NCI-H1105 treated with DMSO at 0.1 percent for 48 hours (cell line): ENCODE results near the gene PIK3C2B.
"Not testable (repeated sequence)": the region's sequence is repeated elsewhere in the genome, so short reads cannot be mapped to it uniquely, and the experiment has no call there.

ENCODE experiments used
- DNase-seq: peaks from one replicate; lab custom pipeline; 2025; lab: John Stamatoyannopoulos, UW

Gene PIK3C2B, protein sequence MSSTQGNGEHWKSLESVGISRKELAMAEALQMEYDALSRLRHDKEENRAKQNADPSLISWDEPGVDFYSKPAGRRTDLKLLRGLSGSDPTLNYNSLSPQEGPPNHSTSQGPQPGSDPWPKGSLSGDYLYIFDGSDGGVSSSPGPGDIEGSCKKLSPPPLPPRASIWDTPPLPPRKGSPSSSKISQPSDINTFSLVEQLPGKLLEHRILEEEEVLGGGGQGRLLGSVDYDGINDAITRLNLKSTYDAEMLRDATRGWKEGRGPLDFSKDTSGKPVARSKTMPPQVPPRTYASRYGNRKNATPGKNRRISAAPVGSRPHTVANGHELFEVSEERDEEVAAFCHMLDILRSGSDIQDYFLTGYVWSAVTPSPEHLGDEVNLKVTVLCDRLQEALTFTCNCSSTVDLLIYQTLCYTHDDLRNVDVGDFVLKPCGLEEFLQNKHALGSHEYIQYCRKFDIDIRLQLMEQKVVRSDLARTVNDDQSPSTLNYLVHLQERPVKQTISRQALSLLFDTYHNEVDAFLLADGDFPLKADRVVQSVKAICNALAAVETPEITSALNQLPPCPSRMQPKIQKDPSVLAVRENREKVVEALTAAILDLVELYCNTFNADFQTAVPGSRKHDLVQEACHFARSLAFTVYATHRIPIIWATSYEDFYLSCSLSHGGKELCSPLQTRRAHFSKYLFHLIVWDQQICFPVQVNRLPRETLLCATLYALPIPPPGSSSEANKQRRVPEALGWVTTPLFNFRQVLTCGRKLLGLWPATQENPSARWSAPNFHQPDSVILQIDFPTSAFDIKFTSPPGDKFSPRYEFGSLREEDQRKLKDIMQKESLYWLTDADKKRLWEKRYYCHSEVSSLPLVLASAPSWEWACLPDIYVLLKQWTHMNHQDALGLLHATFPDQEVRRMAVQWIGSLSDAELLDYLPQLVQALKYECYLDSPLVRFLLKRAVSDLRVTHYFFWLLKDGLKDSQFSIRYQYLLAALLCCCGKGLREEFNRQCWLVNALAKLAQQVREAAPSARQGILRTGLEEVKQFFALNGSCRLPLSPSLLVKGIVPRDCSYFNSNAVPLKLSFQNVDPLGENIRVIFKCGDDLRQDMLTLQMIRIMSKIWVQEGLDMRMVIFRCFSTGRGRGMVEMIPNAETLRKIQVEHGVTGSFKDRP (N-terminal part only)

DNA sequence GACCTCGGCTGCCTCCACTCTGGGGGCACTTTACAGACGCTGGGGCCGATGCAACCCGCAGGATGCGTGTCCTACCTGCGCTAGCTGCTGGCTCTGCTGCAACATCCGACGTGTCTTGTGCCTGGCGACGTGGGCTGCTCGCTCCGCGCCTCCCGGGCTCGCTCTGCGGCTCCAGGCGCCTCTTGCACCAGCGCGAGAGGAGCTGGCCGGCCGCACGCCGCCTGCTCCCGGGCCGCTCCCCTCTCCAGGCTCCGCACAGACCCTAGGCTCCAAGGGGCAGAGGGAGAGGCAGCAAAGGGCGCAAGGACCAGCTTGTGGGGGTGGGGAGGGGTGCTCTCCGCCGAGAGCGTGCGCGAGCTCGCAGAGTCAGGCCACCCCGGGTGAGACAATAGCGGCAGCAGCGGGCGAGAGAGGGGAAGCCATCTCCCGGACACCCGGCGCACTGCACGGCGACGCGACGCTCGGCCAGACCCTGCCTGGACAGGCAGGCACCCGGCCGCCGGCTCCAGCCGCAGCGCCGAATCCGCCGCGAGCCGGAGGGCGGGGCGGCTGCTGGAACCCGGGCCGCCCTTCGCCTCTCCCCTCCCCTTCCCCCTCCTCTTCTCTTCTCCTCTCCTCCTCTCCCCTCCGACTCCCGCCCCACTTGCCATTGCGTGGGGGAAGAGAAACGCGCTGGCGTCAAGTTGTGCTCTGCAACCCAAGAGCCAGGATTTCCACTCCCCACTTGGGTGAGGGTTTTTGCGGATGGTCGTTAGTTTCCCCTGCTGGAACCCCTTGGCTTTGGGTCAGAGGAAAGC lies at the start of gene PIK3C2B:
Gene PIK3C2B (minus strand): TSS at position 525 of the 797 bp plus-strand sequence. CDS start 25,003 bp downstream, outside the sequence.
- DNase-seq = peak; percentile 83

- DNase-seq = no peak
Measured at GRCh38 chr1:204544321-204544720, 49.7 kb upstream of the PIK3C2B start.

DNA sequence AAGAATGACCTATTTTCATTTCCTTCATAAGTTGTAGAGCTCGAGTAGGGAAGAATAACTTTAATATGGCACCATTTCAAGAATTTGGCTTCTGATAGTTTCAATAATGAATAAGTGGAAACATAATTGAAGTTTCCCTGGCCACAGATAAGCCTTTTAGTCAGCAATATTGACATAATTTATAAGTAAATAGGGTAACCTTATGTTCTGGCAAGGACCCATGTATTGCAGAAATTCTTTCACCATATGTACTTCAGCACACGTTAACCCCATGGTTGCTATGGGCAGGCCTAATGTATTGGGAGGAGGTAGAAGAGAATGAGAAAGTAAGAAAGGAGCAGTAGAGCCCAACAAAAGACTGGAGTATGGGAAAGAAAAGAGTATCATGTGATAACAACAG lies 47.0 kb upstream of the PIK3C2B start:
- no peak for DNase-seq

GRCh38 chr1:204532832-204533231 lies 38.2 kb upstream of the PIK3C2B start:
- DNase-seq = no peak

- no peak for DNase-seq
Measured at GRCh38 chr1:204530932-204531331, 36.3 kb upstream of the PIK3C2B start.

- no peak for DNase-seq
Measured at GRCh38 chr1:204529371-204529895, 34.8 kb upstream of the PIK3C2B start.

DNA sequence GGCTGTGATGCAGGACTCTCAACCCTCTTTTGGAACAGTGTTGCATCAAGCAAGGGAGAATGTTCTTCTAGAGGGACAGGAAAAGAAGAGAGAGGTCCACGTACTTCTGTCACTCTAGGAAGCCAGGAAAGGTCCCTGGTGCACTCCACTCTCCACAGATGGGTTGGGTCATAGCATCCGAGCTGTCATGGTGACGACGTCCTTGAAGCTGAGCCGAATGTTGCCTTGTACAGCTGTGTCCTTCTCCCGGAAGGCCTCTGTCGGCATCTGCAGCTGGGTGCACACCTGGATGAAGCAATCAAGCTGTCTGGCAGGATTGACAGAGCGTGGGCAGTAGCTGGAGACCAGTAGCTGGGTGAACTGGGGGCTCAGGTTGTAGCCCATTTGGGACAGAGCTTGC lies 34.1 kb upstream of the PIK3C2B start:
- no peak for DNase-seq

- no peak for DNase-seq
Measured at GRCh38 chr1:204528241-204528640, 33.6 kb upstream of the PIK3C2B start.

DNA sequence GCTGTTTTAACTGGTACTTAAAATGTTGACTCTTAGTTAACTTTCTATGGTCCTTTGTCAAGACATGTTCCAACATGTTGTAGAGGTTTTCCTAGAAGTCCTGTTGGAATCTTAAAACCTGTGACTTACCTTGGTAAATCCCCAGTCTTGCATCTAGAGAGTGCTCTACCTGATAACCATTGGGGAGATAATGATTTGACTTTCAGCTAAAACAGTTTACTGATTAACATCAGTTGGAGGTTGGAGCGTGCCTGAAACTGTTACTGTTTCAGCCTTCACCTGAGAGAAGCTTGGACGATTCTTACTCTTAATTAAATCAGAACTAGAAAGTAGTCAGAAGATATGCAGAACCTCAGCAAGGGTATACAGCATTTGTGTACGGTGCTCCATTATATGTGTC lies 30.4 kb upstream of the PIK3C2B start:
- DNase-seq = peak; percentile 26

DNA sequence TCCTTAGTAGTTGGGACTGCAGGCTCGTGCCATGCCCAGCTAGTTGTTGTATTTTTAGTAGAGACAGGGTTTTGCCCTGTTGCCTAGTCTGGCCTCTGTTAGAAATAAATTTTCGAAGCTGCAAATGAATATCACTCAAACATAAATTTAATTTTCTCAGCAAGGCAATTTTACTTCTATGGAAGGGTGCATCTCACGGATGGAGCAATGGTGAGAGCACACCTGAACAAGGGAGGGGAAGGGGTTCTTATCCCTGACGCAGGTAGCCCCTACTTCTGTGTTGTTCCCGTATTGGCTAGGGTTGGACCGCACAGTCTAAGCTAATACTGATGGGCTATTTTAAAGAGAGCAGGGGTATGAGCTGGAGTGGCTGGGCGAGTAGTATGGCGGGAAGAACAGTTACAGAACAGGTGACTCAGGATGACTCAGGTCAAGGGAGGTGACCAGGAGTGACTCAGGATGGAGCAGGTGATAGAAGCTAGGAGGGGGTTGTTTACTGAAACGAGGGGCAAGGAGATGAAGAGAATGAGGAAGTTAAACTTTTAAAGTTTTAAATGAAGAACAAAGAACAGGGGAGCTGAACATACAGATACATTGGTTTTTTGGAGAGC lies 29.1 kb upstream of the PIK3C2B start:
- DNase-seq = no peak

DNA sequence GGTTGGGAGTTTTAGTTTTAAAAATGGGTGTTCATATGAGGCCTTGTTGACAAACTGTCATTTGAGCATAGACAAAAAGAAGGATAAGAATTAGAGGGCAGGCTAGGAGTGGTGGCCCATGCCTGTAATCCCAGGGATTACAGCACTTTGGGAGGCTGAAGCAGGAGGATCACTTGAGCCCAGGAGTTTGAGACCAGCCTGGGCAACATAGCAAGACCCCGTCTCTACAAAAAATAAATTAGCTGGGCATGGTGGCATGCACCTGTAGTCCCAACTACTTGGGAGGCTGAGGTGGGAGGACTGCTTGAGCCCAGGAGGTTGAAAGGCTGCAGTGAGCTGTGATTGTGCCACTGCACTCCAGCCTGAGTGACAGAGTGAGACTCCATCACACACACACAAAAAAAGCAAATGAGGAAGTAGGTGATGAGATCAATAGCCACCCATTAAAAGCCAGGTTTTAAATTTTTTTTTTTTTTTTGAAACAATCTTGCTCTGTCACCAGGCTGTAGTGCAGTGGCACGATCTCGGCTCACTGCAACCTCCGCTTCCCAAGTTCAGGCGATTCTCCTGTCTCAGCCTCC lies 27.4 kb upstream of the PIK3C2B start:
- DNase-seq = not testable (repeated sequence)

DNA sequence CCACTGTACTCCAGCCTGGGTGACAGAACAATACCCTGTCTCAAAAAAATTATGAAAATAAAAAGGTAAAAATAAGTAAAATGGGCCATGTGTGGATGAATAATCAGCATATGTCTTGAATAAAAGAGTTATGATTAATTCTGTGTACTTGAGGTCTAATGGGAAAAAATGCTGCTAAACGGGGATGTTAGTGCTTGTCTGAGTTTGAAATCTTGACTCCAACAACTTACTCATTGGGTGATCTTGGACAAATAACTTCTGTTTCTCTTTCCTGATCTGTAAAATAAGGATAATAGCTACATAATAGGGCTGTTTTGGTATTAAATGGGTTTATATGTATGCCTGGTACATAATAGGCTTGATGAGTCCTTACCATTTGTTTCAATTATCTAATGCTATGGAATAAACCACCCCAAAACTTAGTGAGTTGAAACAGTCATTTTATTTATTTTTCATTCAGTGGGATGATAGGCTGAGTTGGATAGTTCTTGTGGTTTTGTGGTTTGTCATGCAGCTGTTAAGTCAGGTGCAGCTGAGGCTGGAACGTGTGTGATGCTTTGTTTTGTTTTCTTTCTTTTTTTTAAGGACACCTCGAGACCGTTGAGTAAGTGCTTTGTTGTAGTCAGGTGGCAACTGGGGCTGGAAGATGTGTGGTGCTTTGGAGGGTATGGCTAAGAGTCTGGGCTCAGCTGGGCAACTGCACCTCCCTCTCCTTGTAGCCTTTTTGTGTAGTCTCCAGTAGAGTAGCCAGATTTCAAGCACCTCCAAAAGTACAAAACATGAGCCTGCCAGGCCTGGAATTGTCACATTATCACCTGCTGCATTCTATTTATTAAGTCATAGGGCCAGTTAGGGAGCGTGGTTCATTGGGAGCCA lies 26.5 kb upstream of the PIK3C2B start:
- peak; percentile 66 for DNase-seq

- not testable (repeated sequence) for DNase-seq
Measured at GRCh38 chr1:204517382-204517781, 22.8 kb upstream of the PIK3C2B start.

DNA sequence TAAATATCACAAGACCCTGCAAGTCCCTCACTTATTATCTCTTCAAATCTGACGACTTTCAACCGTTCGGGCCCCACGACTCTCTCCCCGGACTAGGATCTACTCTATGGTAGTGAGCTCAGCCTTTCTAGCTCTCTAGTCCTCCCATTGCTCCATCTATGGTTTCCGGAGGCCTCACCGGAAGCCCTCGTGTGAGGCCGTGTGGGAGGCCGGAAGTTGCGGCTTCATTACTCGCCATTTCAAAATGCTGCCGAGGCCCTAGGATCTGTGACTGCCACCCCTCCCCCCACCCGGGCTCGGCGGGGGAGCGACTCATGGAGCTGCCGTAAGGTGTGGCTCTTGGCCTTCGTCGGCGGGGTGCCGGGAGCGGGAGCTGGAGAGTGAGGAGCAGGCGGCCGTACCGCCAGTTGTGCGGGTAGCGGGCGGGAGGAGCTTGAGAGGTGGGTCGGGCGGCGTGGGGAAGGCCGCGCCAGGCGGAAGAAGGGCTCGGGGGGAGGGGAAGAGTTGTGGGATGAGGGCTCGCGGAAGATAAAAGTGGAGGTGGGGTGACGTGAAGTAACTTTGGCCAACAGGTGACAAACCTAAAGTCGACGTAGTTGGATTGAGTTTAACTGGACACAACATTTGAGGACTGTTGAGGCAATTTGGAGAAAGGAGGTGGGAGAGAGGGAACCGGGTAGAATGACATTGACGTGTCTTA lies 21.7 kb upstream of the PIK3C2B start, which contains the start of gene MDM4:
Gene MDM4 (plus strand): TSS at position 227 of the 700 bp plus-strand sequence. CDS start 9,113 bp downstream, outside the sequence.
- DNase-seq = peak; percentile 97

DNA sequence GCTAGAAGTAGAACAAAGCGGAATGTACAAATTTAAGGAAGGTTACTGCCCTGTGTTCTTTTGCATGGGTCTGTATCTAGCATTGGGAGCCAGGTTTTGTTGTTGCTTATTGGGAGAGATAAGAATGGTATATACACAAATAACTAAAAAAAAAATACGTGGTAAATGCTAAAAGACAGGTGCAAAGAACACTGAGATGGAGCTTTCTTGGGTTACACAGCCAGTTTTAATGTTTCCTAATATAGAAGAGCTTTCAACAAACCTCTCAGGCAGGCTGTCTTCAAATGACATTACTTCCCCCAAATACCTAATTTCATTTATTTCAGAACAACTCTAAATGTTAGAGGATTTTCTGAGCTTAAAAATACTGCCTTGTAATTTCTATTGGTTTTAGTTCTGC lies 20.2 kb upstream of the PIK3C2B start:
- DNase-seq = no peak

GRCh38 chr1:204513117-204513716 lies 18.6 kb upstream of the PIK3C2B start:
- DNase-seq = no peak

- no peak for DNase-seq
Measured at GRCh38 chr1:204511366-204511765, 16.8 kb upstream of the PIK3C2B start.

DNA sequence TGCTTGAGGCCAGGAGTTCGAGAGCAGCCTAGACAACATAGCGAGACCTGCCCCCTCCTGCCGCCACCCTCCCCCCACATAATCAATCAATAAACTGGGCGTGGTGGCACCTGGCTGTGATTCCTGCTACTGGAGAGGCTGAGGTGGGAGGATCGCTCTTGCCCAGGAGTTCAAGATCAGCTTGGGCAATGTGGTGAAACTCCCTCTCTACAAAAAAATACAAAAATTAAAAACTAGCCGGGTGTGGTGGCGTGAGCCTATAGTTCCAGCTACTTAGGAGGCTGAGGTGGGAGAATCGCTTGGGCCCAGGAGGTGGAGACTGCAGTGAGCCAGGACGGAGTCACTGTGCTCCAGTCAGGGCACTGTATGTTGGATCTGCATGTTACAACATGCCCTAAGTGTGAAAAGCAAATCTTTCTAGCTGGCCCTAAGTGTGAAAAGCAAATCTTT lies 14.6 kb upstream of the PIK3C2B start:
- no peak for DNase-seq
